HEK293T (cell line): ENCODE results near the gene CASKIN2.

Source experiments
- CTCF ChIA-PET: fragments of 350-600 bp; formaldehyde crosslinking; extraction: SDS; loops from one replicate; lab custom pipeline; 2021; ENCODE audit warnings: antibody characterized with exemption, inconsistent platforms; lab: Yijun Ruan, JAX
- POLR2A ChIA-PET: fragments of 350-600 bp; formaldehyde crosslinking; extraction: SDS; loops from one replicate; lab custom pipeline; 2020; ENCODE audit warnings: antibody characterized with exemption, inconsistent platforms; lab: Yijun Ruan, JAX
- DNase-seq: peaks from one replicate; pipeline ENCODE4 v3.0.0; 2012; ENCODE audit warnings: mixed read lengths; ENCODE audit errors: extremely low spot score
- ARNT ChIP-seq: fragments of 450-650 bp; IDR thresholded peaks from 2 replicates; pipeline ENCODE4 v1.6.1; 2017; ENCODE audit warnings: mild to moderate bottlenecking
- BHLHE40 ChIP-seq: fragments of 450-650 bp; IDR thresholded peaks from 2 replicates; pipeline ENCODE4 v1.6.1; 2016; ENCODE audit warnings: mild to moderate bottlenecking, moderate library complexity, borderline replicate concordance
- CTBP1 ChIP-seq: fragments of 450-650 bp; IDR thresholded peaks from 2 replicates; pipeline ENCODE4 v1.6.1; 2016; ENCODE audit warnings: borderline replicate concordance
- ELF4 ChIP-seq: fragments of 450-650 bp; IDR thresholded peaks from 2 replicates; pipeline ENCODE4 v1.6.1; 2017; ENCODE audit warnings: antibody characterized with exemption
- FOXA1 ChIP-seq: fragments of 450-650 bp; IDR thresholded peaks from 2 replicates; pipeline ENCODE4 v1.6.1; 2016; ENCODE audit warnings: mild to moderate bottlenecking
- FOXK2 ChIP-seq: fragments of 450-650 bp; IDR thresholded peaks from 2 replicates; pipeline ENCODE4 v1.6.1; 2016; ENCODE audit warnings: mild to moderate bottlenecking
- FOXM1 ChIP-seq: fragments of 450-650 bp; IDR thresholded peaks from 2 replicates; pipeline ENCODE4 v1.6.1; 2017; ENCODE audit warnings: mild to moderate bottlenecking, borderline replicate concordance
- HDGF ChIP-seq: fragments of 450-650 bp; IDR thresholded peaks from 2 replicates; pipeline ENCODE4 v1.6.1; 2017; ENCODE audit warnings: antibody characterized with exemption, borderline replicate concordance
- L3MBTL2 ChIP-seq: fragments of 450-650 bp; conservative IDR thresholded peaks from 2 replicates; pipeline ENCODE4 v1.6.1; 2016; ENCODE audit warnings: mild to moderate bottlenecking
- LEF1 ChIP-seq: fragments of 450-650 bp; IDR thresholded peaks from 2 replicates; pipeline ENCODE4 v1.6.1; 2017; ENCODE audit warnings: mild to moderate bottlenecking, borderline replicate concordance
- NFRKB ChIP-seq: fragments of 450-650 bp; IDR thresholded peaks from 2 replicates; pipeline ENCODE4 v1.6.1; 2016; ENCODE audit warnings: mild to moderate bottlenecking, moderate library complexity
- SP1 ChIP-seq: fragments of 450-650 bp; IDR thresholded peaks from 2 replicates; pipeline ENCODE4 v1.6.1; 2017
- SUZ12 ChIP-seq: fragments of 450-650 bp; IDR thresholded peaks from 2 replicates; pipeline ENCODE4 v1.6.1; 2016; ENCODE audit warnings: mild to moderate bottlenecking
- TARDBP ChIP-seq: fragments of 450-650 bp; IDR thresholded peaks from 2 replicates; pipeline ENCODE4 v1.6.1; 2016
- ZNF384 ChIP-seq: fragments of 450-650 bp; IDR thresholded peaks from 2 replicates; pipeline ENCODE4 v1.6.1; 2016
- TF ChIP-seq, protein P1 (sequence below): fragments of 450-650 bp; IDR thresholded peaks from 2 replicates; pipeline ENCODE4 v1.6.1; 2016

CASKIN2 gene

GRCh38 chr17:75516619-75517296 lies 1.4 kb upstream of the CASKIN2 start:
- DNase-seq, result peak; percentile 37
- CTCF ChIA-PET, result interaction anchor here (0.5 to 1.4 kb wide), 16 partner anchors 8 to 276 kb away, joined by 3 to 9 read pairs (median 3); partner anchors contain the start of genes LLGL2, MIF4GD and TMEM94
- POLR2A ChIA-PET, result interaction anchor here (0.8 to 2.2 kb wide), 17 partner anchors 9 to 529 kb away, joined by 3 to 21 read pairs (median 4); partner anchors contain the start of genes CDR2L, LLGL2, MIF4GD and SLC25A19
- TF ChIP-seq CTBP1 (no peak), FOXK2 (no peak), SP1 (no peak), ARNT (no peak), TARDBP (no peak), LEF1 (no peak), FOXA1 (no peak), ZNF384 (no peak), BHLHE40 (no peak)
- TF ChIP-seq, protein P1, sequence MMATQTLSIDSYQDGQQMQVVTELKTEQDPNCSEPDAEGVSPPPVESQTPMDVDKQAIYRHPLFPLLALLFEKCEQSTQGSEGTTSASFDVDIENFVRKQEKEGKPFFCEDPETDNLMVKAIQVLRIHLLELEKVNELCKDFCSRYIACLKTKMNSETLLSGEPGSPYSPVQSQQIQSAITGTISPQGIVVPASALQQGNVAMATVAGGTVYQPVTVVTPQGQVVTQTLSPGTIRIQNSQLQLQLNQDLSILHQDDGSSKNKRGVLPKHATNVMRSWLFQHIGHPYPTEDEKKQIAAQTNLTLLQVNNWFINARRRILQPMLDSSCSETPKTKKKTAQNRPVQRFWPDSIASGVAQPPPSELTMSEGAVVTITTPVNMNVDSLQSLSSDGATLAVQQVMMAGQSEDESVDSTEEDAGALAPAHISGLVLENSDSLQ, result no peak

GRCh38 chr17:75516255-75516618 lies 900 bp upstream of the CASKIN2 start, which contains the start of gene TSEN54:
TSS of gene TSEN54 (plus strand) at chr17:75516528. CDS start at chr17:75516561, 33 bp downstream.
- TF ChIP-seq, protein P1, result no peak
- peak; percentile 98 for TF ChIP-seq FOXM1
- TF ChIP-seq BHLHE40, result no peak
- no peak for TF ChIP-seq ZNF384
- TF ChIP-seq L3MBTL2, result peak; percentile 5; the same call in 1 of the 2 replicates
- peak; percentile 79 for TF ChIP-seq ARNT
- no peak for TF ChIP-seq HDGF
- TF ChIP-seq NFRKB, result no peak
- TF ChIP-seq ELF4, result no peak
- TF ChIP-seq CTBP1, result no peak
- no peak for TF ChIP-seq SUZ12
- TF ChIP-seq FOXA1, result no peak
- TF ChIP-seq FOXK2, result no peak
- no peak for TF ChIP-seq SP1
- no peak for TF ChIP-seq TARDBP
- peak; percentile 65; the same call in 1 of the 2 replicates for TF ChIP-seq LEF1
- POLR2A ChIA-PET, result interaction anchor here (0.8 to 2.2 kb wide), 16 partner anchors 9 to 529 kb away, joined by 3 to 21 read pairs (median 4); partner anchors contain the start of genes CDR2L, LLGL2, MIF4GD and SLC25A19
- CTCF ChIA-PET, result interaction anchor here (0.5 to 1.4 kb wide), 14 partner anchors 8 to 276 kb away, joined by 3 to 9 read pairs (median 3); partner anchors contain the start of genes LLGL2, MIF4GD and TMEM94
- DNase-seq, result peak; percentile 96

GRCh38 chr17:75514919-75515495 lies 330 bp downstream of the CASKIN2 start:
- no peak for DNase-seq
- POLR2A ChIA-PET, result interaction anchor here (0.7 to 1.1 kb wide), 2 partner anchors 13 to 244 kb away, joined by 3 read pairs; partner anchors contain the start of gene MIF4GD

GRCh38 chr17:75514299-75514918 lies 928 bp downstream of the CASKIN2 start:
- TF ChIP-seq ZNF384, result no peak
- TF ChIP-seq ARNT, result no peak
- TF ChIP-seq ELF4, result no peak
- no peak for TF ChIP-seq FOXK2
- no peak for TF ChIP-seq TARDBP
- TF ChIP-seq BHLHE40, result no peak
- no peak for TF ChIP-seq SUZ12
- TF ChIP-seq LEF1, result no peak
- TF ChIP-seq NFRKB, result no peak
- TF ChIP-seq L3MBTL2, result no peak
- no peak for TF ChIP-seq FOXA1
- TF ChIP-seq, protein P1, result no peak
- no peak for TF ChIP-seq FOXM1
- TF ChIP-seq CTBP1, result no peak
- no peak for TF ChIP-seq SP1
- ChIA-PET CTCF (no interaction called here), POLR2A (interaction anchor here (0.7 to 1.1 kb wide), 2 partner anchors 12 to 244 kb away, joined by 3 read pairs; partner anchors contain the start of gene MIF4GD)
- no peak for DNase-seq

More at GRCh38 chr17:75514919-75515495, 330 bp downstream of the CASKIN2 start:
- TF ChIP-seq LEF1 (no peak), FOXK2 (no peak), SUZ12 (no peak), TARDBP (no peak), BHLHE40 (no peak), SP1 (no peak)
- TF ChIP-seq, protein P1, result no peak
- CTCF ChIA-PET, result no interaction called here

DNA sequence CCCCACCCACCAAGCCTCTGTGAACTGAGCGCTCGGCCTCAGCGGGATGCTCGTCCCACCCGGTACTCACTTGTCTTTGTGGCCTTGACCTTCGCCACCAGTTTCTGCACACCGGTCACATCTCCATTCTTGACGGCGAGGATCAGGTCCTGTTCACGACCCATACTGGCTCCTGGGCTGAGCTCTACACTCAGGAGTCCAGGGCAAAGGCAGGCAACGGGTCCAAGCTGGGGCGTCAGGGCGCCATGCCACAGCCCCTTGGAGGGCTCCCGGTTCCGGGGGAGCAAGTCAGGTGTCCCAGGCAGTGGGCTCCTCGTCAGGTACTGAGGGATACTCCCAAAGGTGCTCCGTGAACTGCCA lies 1.7 kb downstream of the CASKIN2 start:
- ChIA-PET POLR2A (no interaction called here), CTCF (no interaction called here)
- DNase-seq, result no peak
- TF ChIP-seq FOXK2 (no peak), FOXM1 (no peak), SP1 (no peak)
